Adrenal gland (tissue), 5 donors: ENCODE results near the gene LRPPRC.

Experiments used
- POLR2A ChIP-seq, 2 donors: fragments of 450-650 bp; IDR thresholded peaks; one replicate each; pipeline ENCODE4 v1.6.1; 2017; ENCODE audit warnings: antibody characterized with exemption in 2 of 2, mild to moderate bottlenecking in 2 of 2, moderate library complexity in 1 of 2
- TF ChIP-seq, protein P1 (sequence below), 6 experiments: fragments of 450-650 bp in 4 of 6; fragments of 200-600 bp in 2 of 6; sonication (generic) in 1 of 6; IDR thresholded peaks; 1 replicate in 5 of 6; 2 replicates in 1 of 6; pipeline versions ENCODE4 v1.5.1 to v1.8.0; 2016 to 2021; ENCODE audit warnings: antibody characterized with exemption in 6 of 6, mild to moderate bottlenecking in 2 of 6, moderate library complexity in 1 of 6
- donor health status: DM: no; HTN: no; CAD: no.

GRCh38 chr2:43943809-43944452 lies 51.9 kb downstream of the LRPPRC start:
- TF ChIP-seq, protein P1, sequence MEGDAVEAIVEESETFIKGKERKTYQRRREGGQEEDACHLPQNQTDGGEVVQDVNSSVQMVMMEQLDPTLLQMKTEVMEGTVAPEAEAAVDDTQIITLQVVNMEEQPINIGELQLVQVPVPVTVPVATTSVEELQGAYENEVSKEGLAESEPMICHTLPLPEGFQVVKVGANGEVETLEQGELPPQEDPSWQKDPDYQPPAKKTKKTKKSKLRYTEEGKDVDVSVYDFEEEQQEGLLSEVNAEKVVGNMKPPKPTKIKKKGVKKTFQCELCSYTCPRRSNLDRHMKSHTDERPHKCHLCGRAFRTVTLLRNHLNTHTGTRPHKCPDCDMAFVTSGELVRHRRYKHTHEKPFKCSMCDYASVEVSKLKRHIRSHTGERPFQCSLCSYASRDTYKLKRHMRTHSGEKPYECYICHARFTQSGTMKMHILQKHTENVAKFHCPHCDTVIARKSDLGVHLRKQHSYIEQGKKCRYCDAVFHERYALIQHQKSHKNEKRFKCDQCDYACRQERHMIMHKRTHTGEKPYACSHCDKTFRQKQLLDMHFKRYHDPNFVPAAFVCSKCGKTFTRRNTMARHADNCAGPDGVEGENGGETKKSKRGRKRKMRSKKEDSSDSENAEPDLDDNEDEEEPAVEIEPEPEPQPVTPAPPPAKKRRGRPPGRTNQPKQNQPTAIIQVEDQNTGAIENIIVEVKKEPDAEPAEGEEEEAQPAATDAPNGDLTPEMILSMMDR (IDR thresholded peaks at IDR 0.05) = no peak
- no peak for TF ChIP-seq POLR2A (IDR thresholded peaks at IDR 0.05)
